ENCODE measurements around the gene SELENOO.

DNA sequence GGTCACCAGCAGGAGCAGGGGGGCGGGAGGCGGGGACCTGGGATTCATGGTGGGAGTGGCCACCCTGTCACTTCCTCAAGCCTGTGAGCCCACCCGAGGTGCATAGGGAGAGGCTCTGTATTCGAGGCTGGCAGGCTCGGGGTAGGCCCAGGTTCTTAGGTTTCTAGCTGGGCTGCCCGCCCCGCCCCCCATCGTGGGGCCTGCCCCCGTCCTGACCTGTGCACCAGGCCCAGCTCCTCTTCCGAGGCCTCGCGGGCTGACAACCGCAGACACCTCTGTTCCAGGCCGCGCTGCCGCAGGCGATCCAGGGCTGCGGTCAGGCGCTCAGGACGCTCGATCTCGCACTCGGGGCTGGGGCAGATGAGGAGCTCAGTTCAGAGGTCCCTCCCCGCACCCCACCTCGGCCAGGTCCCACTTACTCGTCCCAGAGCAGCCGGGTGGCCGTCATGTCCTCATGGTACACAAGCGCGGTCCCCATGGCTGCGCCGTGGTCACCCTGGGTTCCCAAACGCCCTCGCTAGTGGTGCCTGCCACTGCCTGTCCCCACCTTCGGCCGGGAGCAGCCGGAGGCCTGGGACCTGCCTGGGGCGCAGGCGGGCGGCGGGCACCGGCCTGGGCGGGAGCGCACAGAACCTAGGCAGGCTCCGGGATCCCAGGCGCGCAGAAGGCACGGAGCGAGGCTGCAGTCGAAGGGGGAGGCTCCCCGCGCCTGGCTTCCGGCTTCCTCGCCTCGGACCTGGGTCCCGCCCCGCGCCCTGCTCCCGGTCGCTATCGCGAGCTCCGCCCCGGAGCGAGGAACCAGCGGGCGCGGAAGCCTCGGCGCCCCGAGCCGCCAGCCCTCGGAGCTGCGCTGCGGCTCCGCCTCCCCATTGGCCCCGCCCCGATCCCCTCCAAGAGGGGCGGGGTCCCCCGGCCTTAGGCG is 50.0 kb downstream of the SELENOO start, which contains the start of gene HDAC10:
- TF ChIP-seq POLR2A (IDR thresholded peaks at IDR 0.05; ENCODE audit: low read length) = peak; percentile 47
- no peak for TF ChIP-seq GATA1 (IDR thresholded peaks at IDR 0.05; ENCODE audit: low read depth, low read length)

Measured in erythroblast (primary cell).